Measurements from ENCODE around the gene EXO5.

The EXO5 gene

DNA sequence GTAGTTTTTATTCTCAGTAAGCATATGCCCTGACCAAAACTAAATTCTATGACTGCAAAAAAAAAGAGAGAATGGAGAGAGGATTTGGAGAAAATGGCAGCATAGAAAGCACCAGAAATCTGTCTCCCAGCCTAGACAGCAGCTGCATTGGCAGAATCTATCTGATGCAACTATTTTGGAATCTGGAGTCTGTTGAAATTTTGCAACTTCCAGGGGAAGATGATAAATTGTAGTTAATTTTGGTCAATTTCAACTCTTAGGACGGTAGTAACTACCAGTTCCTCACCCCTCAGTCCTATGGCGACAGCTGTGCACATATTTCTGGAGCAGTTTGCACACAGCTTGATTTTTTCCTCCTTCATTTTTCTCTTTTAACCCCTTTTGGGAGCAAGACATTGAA lies 10.9 kb downstream of the EXO5 start:
- Histone ChIP-seq H3K27ac (no peak overlapping the region), H3K4me3 (ENCODE audit: low read depth, low read length) (no peak overlapping the region), H3K36me3 (peaks cover 21% of the 10 kb centered on the region), H3K9me3 (ENCODE audit: severe bottlenecking) (peaks cover 8% of the 10 kb centered on the region), H3K27me3 (ENCODE audit: insufficient read depth, low read depth, severe bottlenecking) (no peaks in the 10 kb centered on the region)
- TF ChIP-seq, protein P1, sequence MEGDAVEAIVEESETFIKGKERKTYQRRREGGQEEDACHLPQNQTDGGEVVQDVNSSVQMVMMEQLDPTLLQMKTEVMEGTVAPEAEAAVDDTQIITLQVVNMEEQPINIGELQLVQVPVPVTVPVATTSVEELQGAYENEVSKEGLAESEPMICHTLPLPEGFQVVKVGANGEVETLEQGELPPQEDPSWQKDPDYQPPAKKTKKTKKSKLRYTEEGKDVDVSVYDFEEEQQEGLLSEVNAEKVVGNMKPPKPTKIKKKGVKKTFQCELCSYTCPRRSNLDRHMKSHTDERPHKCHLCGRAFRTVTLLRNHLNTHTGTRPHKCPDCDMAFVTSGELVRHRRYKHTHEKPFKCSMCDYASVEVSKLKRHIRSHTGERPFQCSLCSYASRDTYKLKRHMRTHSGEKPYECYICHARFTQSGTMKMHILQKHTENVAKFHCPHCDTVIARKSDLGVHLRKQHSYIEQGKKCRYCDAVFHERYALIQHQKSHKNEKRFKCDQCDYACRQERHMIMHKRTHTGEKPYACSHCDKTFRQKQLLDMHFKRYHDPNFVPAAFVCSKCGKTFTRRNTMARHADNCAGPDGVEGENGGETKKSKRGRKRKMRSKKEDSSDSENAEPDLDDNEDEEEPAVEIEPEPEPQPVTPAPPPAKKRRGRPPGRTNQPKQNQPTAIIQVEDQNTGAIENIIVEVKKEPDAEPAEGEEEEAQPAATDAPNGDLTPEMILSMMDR (IDR thresholded peaks at IDR 0.05; ENCODE audit: low read depth, low read length): no peak
- no peak for DNase-seq

DNA sequence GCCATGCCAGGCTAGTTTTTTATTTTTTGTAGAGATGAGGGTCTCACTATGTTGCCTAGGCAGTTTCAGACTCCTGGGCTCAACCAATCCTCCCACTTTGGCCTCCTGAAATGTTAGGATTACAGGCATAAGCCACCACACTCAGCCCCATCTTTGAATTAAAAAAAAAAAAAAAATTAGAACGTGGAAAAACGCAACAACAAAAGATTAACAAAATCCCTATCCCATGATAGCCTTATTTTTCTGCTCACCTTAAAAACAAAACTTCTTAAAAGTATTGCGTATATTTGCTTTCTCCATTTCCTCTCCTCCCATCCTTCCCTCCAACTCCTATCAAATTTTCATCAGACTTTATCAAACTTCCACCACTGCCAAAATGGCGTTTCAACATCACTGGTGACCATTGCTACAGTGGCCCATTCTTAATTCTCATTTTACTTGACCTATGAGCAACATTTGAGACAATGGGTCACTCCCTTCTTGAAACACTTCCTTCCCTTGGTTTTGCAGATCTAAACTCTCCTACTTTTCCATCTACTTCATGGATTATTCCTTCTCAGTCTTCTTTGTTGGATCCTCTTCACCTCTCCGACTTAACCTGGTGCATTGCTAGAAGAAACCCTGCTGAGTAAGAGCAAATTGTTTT lies 22.3 kb downstream of the EXO5 start:
- Histone ChIP-seq H3K36me3 (no peaks in the 10 kb centered on the region), H3K4me3 (ENCODE audit: low read depth, low read length) (peak overlapping the region; percentile 92), H3K27me3 (ENCODE audit: insufficient read depth, low read depth, severe bottlenecking) (no peaks in the 10 kb centered on the region), H3K9me3 (ENCODE audit: severe bottlenecking) (peaks cover under 1% of the 10 kb centered on the region), H3K27ac (peak overlapping the region; percentile 80)
- TF ChIP-seq, protein P1 (IDR thresholded peaks at IDR 0.05; ENCODE audit: low read depth, low read length): no peak
- no peak for DNase-seq

DNA sequence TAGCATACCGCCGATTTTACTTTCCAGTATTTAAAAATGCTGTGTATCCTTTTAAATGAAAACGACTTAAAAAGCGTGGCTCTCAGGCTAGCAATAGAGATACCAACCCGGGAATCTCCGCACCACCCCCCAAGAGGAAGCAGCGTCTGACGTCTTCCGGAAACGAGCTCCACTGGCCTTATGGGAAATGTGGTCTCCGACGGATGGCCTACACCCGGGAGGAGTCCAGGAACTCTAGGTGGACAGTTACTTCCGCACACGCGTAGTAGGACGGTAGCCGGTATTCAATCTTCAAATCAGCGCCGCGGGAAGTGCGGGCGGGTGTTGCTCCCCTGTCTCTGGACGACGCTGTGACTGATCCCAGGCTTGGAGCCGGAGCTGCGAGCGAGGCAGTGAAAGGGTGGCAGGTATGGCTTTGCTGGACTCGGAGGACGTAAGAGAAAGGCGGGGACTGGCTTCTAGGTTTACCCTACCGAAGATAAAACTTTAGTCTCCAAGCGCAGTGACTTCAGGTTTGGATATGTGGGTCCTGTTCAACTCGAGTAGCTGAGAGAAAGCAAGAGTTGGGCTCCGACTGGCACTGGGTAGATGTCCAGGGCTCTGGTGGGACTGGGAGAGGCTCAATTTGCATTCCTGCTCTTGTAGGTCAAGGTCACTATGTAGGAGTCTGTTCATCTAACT lies 23.0 kb downstream of the EXO5 start, which contains the start of gene ZNF684:
Gene ZNF684, plus strand, starts transcription at position 257 of the 681 bp plus-strand sequence. CDS start 1,530 bp downstream, outside the sequence.
- no peaks in the 10 kb centered on the region for H3K36me3 ChIP-seq
- no peaks in the 10 kb centered on the region for H3K27me3 ChIP-seq (ENCODE audit: insufficient read depth, low read depth, severe bottlenecking)
- peak within 1 kb of the TSS; percentile 92 for H3K4me3 ChIP-seq (ENCODE audit: low read depth, low read length)
- TF ChIP-seq, protein P1 (IDR thresholded peaks at IDR 0.05; ENCODE audit: low read depth, low read length): no peak
- H3K27ac ChIP-seq: peak within 1 kb of the TSS; percentile 80
- no peaks in the 10 kb centered on the region for H3K9me3 ChIP-seq (ENCODE audit: severe bottlenecking)
- DNase-seq: peak; percentile 95

DNA sequence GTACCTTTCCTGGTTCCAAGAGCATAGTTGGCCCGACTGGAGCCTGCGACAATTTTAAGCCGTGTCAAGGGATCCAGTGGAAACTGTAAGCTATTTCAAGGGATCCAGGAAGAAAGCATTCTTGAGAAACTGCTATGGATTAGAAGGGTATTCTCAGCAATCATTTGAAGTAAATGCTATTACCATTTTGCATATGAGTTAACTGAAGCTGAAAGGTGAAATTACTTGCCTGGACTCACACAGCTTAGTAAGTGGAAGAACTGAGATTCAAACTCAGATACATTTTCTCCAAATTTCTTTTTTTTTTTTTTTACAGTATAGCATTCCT lies 23.5 kb downstream of the EXO5 start:
- Histone ChIP-seq H3K27me3 (ENCODE audit: insufficient read depth, low read depth, severe bottlenecking) (no peaks in the 10 kb centered on the region), H3K4me3 (ENCODE audit: low read depth, low read length) (peak overlapping the region; percentile 92), H3K9me3 (ENCODE audit: severe bottlenecking) (no peaks in the 10 kb centered on the region), H3K36me3 (no peaks in the 10 kb centered on the region), H3K27ac (peak overlapping the region; percentile 80)
- TF ChIP-seq, protein P1 (IDR thresholded peaks at IDR 0.05; ENCODE audit: low read depth, low read length): no peak
- DNase-seq: no peak

DNA sequence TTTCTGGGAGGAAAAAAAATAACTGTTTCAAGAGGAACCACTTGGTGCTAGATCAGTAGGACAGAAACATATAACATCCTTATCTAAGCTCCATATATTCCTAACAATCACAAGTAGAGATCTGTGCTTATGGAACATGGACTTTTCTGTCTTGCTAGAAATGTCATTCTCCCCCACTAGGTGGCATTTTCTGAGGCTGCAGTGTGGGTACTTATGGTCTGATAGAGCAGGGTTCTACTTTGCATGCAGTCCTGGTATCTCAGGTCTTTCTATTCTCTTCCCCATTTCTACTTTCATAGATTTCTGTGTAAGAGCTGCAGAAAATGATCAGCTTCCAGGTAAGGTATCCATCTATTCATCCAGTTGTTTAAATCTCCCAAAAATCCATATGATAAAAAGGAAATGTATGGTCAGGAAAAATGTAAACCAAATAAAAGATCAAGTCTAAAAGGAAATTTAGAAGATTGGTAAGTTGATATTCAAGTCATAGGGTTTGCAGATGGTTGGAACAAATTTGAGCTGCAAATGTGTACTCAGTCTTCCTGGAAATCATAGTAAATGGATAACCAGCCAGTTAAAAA lies 24.4 kb downstream of the EXO5 start:
- H3K9me3 ChIP-seq (ENCODE audit: severe bottlenecking): no peaks in the 10 kb centered on the region
- H3K27me3 ChIP-seq (ENCODE audit: insufficient read depth, low read depth, severe bottlenecking): no peaks in the 10 kb centered on the region
- no peak overlapping the region for H3K4me3 ChIP-seq (ENCODE audit: low read depth, low read length)
- TF ChIP-seq, protein P1 (IDR thresholded peaks at IDR 0.05; ENCODE audit: low read depth, low read length): peak; percentile 68
- peak; percentile 47 for DNase-seq
- no peaks in the 10 kb centered on the region for H3K36me3 ChIP-seq
- H3K27ac ChIP-seq: no peak overlapping the region
